GM12891 (cell line): ENCODE measurements around the gene AMHR2.
"Not testable (repeated sequence)": the region's sequence is repeated elsewhere in the genome, so short reads cannot be mapped to it uniquely, and the experiment has no call there.

Experiments
- PAX5 ChIP-seq: IDR thresholded peaks from 2 replicates; pipeline ENCODE4 v1.6.1; 2011; ENCODE audit warnings: low read length, moderate library complexity, mild to moderate bottlenecking; ENCODE audit not compliant: insufficient read depth, severe bottlenecking
- POLR2A ChIP-seq: IDR thresholded peaks from 2 replicates; pipeline ENCODE4 v1.6.1; 2011; ENCODE audit warnings: low read depth, low read length, control low read depth
- POLR2AphosphoS5 ChIP-seq: IDR thresholded peaks from 2 replicates; pipeline ENCODE4 v1.6.1; 2011; ENCODE audit warnings: low read depth, low read length, control low read depth
- POU2F2 ChIP-seq: IDR thresholded peaks from 2 replicates; pipeline ENCODE4 v1.6.1; 2011; ENCODE audit warnings: low read depth, mild to moderate bottlenecking, control low read depth, low read length, moderate library complexity
- SPI1 ChIP-seq: IDR thresholded peaks from 2 replicates; pipeline ENCODE4 v1.6.1; 2011; ENCODE audit warnings: low read depth, low read length, control low read depth
- TAF1 ChIP-seq: IDR thresholded peaks from 2 replicates; pipeline ENCODE4 v1.6.1; 2011; ENCODE audit warnings: low read depth, low read length, control low read depth

DNA sequence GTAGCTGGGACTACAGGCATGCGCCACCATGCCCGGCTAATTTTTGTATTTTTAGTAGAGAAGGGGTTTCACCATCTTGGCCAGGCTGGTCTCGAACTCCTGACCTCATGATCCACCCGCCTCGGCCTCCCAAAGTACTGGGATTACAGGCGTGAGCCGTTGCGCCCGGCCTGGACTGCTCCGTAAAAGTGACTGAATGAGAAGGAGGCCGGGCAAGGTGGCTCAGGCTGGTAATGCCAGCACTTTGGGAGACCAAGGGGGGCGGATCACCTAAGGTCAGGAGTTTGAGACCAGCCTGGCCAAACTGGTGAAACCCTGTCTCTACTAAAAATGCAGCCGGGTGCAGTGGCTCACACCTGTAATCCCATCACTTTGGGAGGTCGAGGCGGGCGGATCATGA, 21.3 kb upstream of the AMHR2 start:
- TF ChIP-seq POLR2A, TAF1, POLR2AphosphoS5, SPI1, PAX5, POU2F2: not testable (repeated sequence)
